Measurements from ENCODE around the gene PPP2R5C. TPM values are rescaled to one million over a fixed set of nuclear protein-coding genes. Genes with fewer than 3 reads are reported as not detected.

The PPP2R5C gene
- total RNA-seq, 1 experiment from 2014 or later, result 89.9 TPM

DNA sequence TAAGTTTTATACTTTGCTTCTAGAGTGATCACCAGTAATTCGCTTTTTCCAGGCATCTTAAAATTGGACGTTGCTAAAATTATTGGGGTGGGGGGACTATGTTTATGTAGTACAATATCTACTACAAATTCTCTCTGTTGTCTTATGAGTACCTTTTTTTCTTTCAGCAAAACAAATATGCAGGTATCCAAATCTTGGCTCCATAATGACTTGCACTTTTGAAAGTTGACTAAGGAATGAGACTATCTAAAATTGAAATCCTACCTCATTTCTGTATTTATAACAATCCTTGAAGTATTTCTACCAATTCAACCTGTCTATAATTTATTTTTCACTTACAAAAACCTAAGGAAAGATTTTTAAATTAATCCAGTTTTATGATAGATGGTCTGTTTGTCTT lies 205.2 kb downstream of the PPP2R5C start (continued):
- no peak for TF ChIP-seq FOXJ3 (CRISPR knock-in tag; IDR thresholded peaks at IDR 0.05; ENCODE audit: borderline replicate concordance)
- TF ChIP-seq USF2 (CRISPR knock-in tag; IDR thresholded peaks at IDR 0.05), result no peak
- TF ChIP-seq, protein P1, sequence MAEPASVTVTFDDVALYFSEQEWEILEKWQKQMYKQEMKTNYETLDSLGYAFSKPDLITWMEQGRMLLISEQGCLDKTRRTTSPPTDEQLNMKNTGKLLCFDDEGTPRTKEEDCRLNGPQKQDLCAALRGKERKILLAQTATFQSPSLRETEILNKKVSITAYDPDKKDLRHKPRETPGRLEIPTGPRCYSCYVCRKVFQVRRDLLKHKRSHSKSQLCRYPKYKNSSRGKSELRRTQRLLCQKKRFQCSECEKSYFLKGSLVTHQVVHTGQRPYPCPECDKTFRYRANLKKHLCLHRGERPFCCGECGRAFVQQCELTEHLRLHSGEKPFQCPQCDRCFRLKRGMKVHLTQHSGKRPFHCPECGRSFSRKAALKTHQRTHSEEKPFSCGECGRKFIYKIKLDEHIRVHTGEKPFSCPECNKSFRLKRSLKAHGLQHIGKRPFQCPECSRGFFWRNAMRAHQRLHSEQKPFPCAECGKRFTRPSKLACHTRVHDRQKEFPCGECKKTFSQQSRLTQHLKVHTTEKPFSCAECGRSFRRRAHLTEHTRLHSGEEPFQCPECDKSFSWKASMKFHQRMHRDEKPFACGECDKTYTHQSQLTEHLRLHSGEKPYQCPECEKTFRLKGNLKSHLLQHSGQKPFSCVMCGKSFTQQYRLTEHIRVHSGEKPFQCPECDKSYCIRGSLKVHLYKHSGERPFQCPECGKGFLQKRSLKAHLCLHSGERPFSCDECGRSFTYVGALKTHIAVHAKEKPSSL (CRISPR knock-in tag; conservative IDR thresholded peaks at IDR 0.05), result no peak
- TF ChIP-seq ZNF671 (CRISPR knock-in tag; IDR thresholded peaks at IDR 0.05), result no peak
- TF ChIP-seq JUN (CRISPR knock-in tag; IDR thresholded peaks at IDR 0.05), result no peak
- no peak for TF ChIP-seq EMX1 (CRISPR knock-in tag; IDR thresholded peaks at IDR 0.05)
- no peak for TF ChIP-seq ELF4 (CRISPR knock-in tag; IDR thresholded peaks at IDR 0.05; ENCODE audit: low read depth)

- peaks cover 23% of the 10 kb centered on the region for H3K4me1 Mint-ChIP-seq
- ChIA-PET CTCF (interaction anchor here (1.3 kb wide), 1 partner anchor 197 kb away, joined by 3 read pairs; no protein-coding TSS in a partner anchor), POLR2A (no interaction called here)
- H3K9me3 Mint-ChIP-seq, result no peaks in the 10 kb centered on the region
- peaks cover 8% of the 10 kb centered on the region for H3K27me3 Mint-ChIP-seq (ENCODE audit: low read depth)
- ATAC-seq, result no peak
- peaks cover 12% of the 10 kb centered on the region for H3K36me3 Mint-ChIP-seq
- no peak for DNase-seq (ENCODE audit: low spot score)
- TF ChIP-seq KAT7 (CRISPR knock-in tag; IDR thresholded peaks at IDR 0.05; ENCODE audit: borderline replicate concordance), result no peak
- no peak for TF ChIP-seq NR2C2 (CRISPR knock-in tag; IDR thresholded peaks at IDR 0.05)
- TF ChIP-seq PRDM15 (CRISPR knock-in tag; IDR thresholded peaks at IDR 0.05), result no peak
- TF ChIP-seq SMAD3 (CRISPR knock-in tag; IDR thresholded peaks at IDR 0.05; ENCODE audit: borderline replicate concordance), result no peak
- peak overlapping the region; percentile 95 for H3K27ac Mint-ChIP-seq
- no peak overlapping the region for H3K4me3 Mint-ChIP-seq
Observed at GRCh38 chr14:101968186-101968585, 206.7 kb downstream of the PPP2R5C start.

DNA sequence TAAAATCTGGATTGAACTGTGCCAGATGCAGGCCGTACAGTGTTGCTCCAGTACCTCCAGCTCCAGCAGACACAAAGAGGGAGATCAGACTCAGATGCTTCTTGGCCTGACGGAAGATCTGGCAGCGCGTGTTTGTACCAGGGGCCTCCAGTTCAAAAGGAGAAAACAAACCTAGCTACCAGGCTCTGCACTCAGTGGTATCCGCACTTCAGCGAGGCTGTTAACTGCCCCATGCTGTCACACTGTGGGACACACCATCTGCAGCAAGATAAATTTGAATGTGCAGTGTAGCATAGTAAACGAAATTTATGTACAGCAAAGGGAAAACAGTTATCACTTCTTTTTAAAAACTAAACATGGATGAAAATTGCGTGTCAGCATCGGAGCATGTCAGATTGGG lies 208.0 kb downstream of the PPP2R5C start:
- no peaks in the 10 kb centered on the region for H3K27me3 Mint-ChIP-seq (ENCODE audit: low read depth)
- H3K36me3 Mint-ChIP-seq, result peaks cover 12% of the 10 kb centered on the region
- no peak overlapping the region for H3K27ac Mint-ChIP-seq
- H3K4me3 Mint-ChIP-seq, result no peak overlapping the region
- ATAC-seq (no peak), DNase-seq (ENCODE audit: low spot score) (no peak)
- H3K9me3 Mint-ChIP-seq, result no peaks in the 10 kb centered on the region
- peaks cover 18% of the 10 kb centered on the region for H3K4me1 Mint-ChIP-seq
- TF ChIP-seq NR2C2 (CRISPR knock-in tag; IDR thresholded peaks at IDR 0.05) (no peak), ZNF317 (CRISPR knock-in tag; IDR thresholded peaks at IDR 0.05; ENCODE audit: borderline replicate concordance, low read depth) (no peak), IRF2 (CRISPR knock-in tag; IDR thresholded peaks at IDR 0.05; ENCODE audit: borderline replicate concordance, low read depth) (no peak), ZSCAN18 (CRISPR knock-in tag; IDR thresholded peaks at IDR 0.05) (no peak), MLX (CRISPR knock-in tag; IDR thresholded peaks at IDR 0.05) (no peak)
- TF ChIP-seq, protein P2, sequence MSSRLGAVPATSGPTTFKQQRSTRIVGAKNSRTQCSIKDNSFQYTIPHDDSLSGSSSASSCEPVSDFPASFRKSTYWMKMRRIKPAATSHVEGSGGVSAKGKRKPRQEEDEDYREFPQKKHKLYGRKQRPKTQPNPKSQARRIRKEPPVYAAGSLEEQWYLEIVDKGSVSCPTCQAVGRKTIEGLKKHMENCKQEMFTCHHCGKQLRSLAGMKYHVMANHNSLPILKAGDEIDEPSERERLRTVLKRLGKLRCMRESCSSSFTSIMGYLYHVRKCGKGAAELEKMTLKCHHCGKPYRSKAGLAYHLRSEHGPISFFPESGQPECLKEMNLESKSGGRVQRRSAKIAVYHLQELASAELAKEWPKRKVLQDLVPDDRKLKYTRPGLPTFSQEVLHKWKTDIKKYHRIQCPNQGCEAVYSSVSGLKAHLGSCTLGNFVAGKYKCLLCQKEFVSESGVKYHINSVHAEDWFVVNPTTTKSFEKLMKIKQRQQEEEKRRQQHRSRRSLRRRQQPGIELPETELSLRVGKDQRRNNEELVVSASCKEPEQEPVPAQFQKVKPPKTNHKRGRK (CRISPR knock-in tag; IDR thresholded peaks at IDR 0.05; ENCODE audit: borderline replicate concordance), result no peak
- ChIA-PET POLR2A (interaction anchor here (0.6 kb wide), 1 partner anchor 337 kb away, joined by 5 read pairs; no protein-coding TSS in a partner anchor), CTCF (interaction anchor here (1.3 kb wide), 1 partner anchor 198 kb away, joined by 3 read pairs; no protein-coding TSS in a partner anchor)

Data from WTC11 (cell line).